GM20000 (cell line): ENCODE data around the gene TIGD6.
"Not testable (repeated sequence)": the region's sequence is repeated elsewhere in the genome, so short reads cannot be mapped to it uniquely, and the experiment has no call there.

ENCODE experiments used
- DNase-seq: peaks from one replicate; pipeline ENCODE4 v3.0.0; 2012; ENCODE audit warnings: low spot score
- CTCF ChIP-seq: IDR thresholded peaks from 2 replicates; pipeline ENCODE4 v1.5.1; 2012; ENCODE audit warnings: mild to moderate bottlenecking, control low read depth; ENCODE audit errors: extremely low read depth, missing control alignments

TIGD6 gene

GRCh38 chr5:150038547-150038946, 38.1 kb upstream of the TIGD6 start:
- no peak for TF ChIP-seq CTCF

GRCh38 chr5:150036513-150036912, 36.1 kb upstream of the TIGD6 start:
- DNase-seq: no peak
- no peak for TF ChIP-seq CTCF

More at GRCh38 chr5:150038547-150038946, 38.1 kb upstream of the TIGD6 start:
- DNase-seq: no peak

- DNase-seq: peak; percentile 47
- no peak for TF ChIP-seq CTCF
Observed at GRCh38 chr5:150035139-150035895, 34.9 kb upstream of the TIGD6 start.

- TF ChIP-seq CTCF: no peak
- no peak for DNase-seq
Observed at GRCh38 chr5:150034662-150035061, 34.2 kb upstream of the TIGD6 start.

GRCh38 chr5:150033334-150033733, 32.9 kb upstream of the TIGD6 start:
- TF ChIP-seq CTCF: no peak
- DNase-seq: no peak

- DNase-seq: not testable (repeated sequence)
Observed at GRCh38 chr5:150028047-150028446, 27.6 kb upstream of the TIGD6 start.

- TF ChIP-seq CTCF: no peak
- DNase-seq: no peak
Observed at GRCh38 chr5:150026682-150027172, 26.3 kb upstream of the TIGD6 start.
